PFSK-1 (cell line): Measurements from ENCODE around the gene PSMC5.

Experiments
- POLR2AphosphoS5 ChIP-seq: IDR thresholded peaks from 2 replicates; pipeline ENCODE4 v1.6.1; 2012; ENCODE audit warnings: low read depth, mild to moderate bottlenecking, control low read depth, low read length, moderate library complexity
- REST ChIP-seq, 2 experiments: IDR thresholded peaks; 2 replicates each; pipeline versions ENCODE4 v1.6.1 to v1.8.0; 2011 to 2012; ENCODE audit warnings: low read depth in 2 of 2, low read length in 2 of 2, control low read depth in 1 of 2, inconsistent platforms in 1 of 2, mild to moderate bottlenecking in 1 of 2, moderate library complexity in 1 of 2; ENCODE audit not compliant: insufficient read depth in 1 of 2
- TAF1 ChIP-seq: IDR thresholded peaks from 2 replicates; pipeline ENCODE4 v1.6.1; 2012; ENCODE audit warnings: low read length, control low read depth, borderline replicate concordance; ENCODE audit not compliant: insufficient read depth

GRCh38 chr17:63850401-63850800, 23.2 kb downstream of the PSMC5 start:
- TF ChIP-seq TAF1 = no peak
- TF ChIP-seq POLR2AphosphoS5 = no peak
- TF ChIP-seq REST (IDR thresholded peaks at IDR 0.05; ENCODE audit: insufficient read depth in 1 of 2, low read depth in 2 of 2, low read length in 2 of 2) = no peak
